GOT3 (cell line): ENCODE results near the gene AFP.
"Not testable (repeated sequence)": the region's sequence is repeated elsewhere in the genome, so short reads cannot be mapped to it uniquely, and the experiment has no call there.

ENCODE experiments used
- DNase-seq: peaks from one replicate; lab custom pipeline; 2025; ENCODE audit warnings: mixed read lengths; lab: John Stamatoyannopoulos, UW

Gene AFP

DNA sequence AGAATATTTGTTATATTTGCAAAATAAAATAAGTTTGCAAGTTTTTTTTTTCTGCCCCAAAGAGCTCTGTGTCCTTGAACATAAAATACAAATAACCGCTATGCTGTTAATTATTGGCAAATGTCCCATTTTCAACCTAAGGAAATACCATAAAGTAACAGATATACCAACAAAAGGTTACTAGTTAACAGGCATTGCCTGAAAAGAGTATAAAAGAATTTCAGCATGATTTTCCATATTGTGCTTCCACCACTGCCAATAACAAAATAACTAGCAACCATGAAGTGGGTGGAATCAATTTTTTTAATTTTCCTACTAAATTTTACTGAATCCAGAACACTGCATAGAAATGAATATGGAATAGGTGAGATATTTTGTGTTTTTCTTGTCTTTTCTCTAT lies at the start of gene AFP:
TSS of gene AFP (plus strand) at position 238 of the 400 bp plus-strand sequence. CDS start at position 280, 42 bp downstream.
- DNase-seq = no peak

GRCh38 chr4:73387552-73387951 lies 48.5 kb upstream of the AFP start:
- no peak for DNase-seq

GRCh38 chr4:73388887-73389286 lies 47.1 kb upstream of the AFP start:
- DNase-seq = no peak

DNA sequence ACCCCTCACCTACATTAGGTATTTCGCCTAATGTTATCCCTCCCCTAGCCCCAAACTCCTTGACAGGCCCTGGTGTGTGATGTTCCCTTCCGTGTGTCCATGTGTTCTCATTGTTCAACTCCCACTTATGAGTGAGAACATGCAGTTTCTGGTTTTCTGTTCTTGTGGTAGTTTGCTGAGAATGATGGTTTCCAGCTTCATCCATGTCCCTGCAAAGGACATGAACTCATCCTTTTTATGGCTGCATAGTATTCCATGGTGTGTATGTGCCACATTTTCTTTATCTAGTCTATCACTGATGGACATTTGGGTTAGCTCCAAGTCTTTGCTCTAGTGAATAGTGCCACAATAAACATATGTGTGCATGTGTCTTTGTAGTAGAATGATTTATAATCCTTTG lies 46.4 kb upstream of the AFP start:
- not testable (repeated sequence) for DNase-seq

GRCh38 chr4:73391774-73392173 lies 44.2 kb upstream of the AFP start:
- no peak for DNase-seq

DNA sequence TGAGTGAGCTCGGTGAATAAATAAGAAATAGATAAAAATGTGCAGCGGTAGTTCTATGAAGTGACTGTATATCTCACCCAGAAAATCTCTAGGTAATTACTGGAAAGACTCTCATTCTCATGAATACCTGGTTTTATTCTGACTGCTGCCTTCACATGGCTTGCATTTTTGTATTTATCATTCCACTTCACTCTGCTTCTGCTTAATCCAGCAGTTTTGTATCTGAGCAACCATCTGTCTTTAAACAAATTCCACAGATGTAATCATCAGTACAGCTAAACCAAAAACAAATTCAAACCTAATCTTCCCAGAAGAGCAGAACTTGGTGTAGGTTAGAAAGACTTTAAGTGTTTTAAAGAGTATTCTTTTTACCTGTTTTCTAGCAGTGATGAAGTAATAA lies 43.1 kb upstream of the AFP start:
- no peak for DNase-seq

GRCh38 chr4:73396304-73396703 lies 39.7 kb upstream of the AFP start:
- no peak for DNase-seq

- DNase-seq = no peak
These were observed 38.7 kb upstream of the AFP start for GRCh38 chr4:73396993-73397972.

DNA sequence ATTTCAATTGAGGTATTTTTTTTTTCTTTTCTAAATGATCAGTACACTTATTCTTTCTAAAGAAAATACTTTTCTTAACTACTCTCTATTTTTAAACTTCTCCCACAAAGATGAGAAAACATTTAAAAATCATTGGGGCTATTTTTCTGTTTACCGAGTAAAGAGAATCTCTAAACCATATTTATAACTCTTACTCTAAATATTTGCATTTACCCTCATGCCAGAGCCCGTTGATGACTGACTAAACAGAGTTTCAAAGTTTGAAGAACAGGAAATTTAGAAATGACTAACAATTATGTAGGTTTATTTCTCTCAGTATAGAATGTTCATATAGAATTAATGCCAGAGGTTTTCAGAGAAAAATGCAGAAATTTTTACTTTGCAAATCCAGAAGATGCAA lies 34.6 kb upstream of the AFP start:
- no peak for DNase-seq

GRCh38 chr4:73404042-73404441 lies 32.0 kb upstream of the AFP start, which contains the start of gene ALB:
Gene ALB, plus strand, starts transcription at chr4:73404287. Its CDS starts 41 bp downstream, at chr4:73404328.
- DNase-seq = no peak

GRCh38 chr4:73404457-73404856 lies 31.6 kb upstream of the AFP start:
- DNase-seq = no peak

DNA sequence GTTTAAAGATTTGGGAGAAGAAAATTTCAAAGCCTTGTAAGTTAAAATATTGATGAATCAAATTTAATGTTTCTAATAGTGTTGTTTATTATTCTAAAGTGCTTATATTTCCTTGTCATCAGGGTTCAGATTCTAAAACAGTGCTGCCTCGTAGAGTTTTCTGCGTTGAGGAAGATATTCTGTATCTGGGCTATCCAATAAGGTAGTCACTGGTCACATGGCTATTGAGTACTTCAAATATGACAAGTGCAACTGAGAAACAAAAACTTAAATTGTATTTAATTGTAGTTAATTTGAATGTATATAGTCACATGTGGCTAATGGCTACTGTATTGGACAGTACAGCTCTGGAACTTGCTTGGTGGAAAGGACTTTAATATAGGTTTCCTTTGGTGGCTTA lies 30.9 kb upstream of the AFP start:
- no peak for DNase-seq

DNA sequence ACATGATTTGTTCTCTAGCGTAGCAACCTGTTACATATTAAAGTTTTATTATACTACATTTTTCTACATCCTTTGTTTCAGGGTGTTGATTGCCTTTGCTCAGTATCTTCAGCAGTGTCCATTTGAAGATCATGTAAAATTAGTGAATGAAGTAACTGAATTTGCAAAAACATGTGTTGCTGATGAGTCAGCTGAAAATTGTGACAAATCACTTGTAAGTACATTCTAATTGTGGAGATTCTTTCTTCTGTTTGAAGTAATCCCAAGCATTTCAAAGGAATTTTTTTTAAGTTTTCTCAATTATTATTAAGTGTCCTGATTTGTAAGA lies 29.5 kb upstream of the AFP start:
- no peak for DNase-seq

DNA sequence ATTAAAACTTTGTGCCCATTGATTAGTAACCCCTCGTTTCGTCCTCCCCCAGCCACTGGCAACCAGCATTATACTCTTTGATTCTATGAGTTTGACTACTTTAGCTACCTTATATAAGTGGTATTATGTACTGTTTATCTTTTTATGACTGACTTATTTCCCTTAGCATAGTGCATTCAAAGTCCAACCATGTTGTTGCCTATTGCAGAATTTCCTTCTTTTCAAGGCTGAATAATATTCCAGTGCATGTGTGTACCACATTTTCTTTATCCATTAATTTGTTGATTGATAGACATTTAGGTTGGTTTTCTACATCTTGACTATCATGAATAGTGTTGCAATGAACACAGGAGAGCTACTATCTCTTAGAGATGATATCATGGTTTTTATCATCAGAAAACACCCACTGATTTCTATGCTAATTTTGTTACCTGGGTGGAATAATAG lies 28.8 kb upstream of the AFP start:
- DNase-seq = no peak

DNA sequence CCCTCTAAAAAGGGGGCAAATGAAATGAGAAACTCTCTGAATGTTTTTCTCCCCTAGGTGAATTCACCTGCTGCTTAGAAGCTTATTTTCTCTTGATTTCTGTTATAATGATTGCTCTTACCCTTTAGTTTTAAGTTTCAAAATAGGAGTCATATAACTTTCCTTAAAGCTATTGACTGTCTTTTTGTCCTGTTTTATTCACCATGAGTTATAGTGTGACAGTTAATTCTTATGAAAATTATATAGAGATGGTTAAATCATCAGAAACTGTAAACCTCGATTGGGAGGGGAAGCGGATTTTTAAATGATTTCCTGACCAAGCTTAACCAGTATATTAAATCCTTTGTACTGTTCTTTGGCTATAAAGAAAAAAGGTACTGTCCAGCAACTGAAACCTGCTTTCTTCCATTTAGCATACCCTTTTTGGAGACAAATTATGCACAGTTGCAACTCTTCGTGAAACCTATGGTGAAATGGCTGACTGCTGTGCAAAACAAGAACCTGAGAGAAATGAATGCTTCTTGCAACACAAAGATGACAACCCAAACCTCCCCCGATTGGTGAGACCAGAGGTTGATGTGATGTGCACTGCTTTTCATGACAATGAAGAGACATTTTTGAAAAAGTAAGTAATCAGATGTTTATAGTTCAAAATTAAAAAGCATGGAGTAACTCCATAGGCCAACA lies 27.7 kb upstream of the AFP start:
- DNase-seq = no peak

DNA sequence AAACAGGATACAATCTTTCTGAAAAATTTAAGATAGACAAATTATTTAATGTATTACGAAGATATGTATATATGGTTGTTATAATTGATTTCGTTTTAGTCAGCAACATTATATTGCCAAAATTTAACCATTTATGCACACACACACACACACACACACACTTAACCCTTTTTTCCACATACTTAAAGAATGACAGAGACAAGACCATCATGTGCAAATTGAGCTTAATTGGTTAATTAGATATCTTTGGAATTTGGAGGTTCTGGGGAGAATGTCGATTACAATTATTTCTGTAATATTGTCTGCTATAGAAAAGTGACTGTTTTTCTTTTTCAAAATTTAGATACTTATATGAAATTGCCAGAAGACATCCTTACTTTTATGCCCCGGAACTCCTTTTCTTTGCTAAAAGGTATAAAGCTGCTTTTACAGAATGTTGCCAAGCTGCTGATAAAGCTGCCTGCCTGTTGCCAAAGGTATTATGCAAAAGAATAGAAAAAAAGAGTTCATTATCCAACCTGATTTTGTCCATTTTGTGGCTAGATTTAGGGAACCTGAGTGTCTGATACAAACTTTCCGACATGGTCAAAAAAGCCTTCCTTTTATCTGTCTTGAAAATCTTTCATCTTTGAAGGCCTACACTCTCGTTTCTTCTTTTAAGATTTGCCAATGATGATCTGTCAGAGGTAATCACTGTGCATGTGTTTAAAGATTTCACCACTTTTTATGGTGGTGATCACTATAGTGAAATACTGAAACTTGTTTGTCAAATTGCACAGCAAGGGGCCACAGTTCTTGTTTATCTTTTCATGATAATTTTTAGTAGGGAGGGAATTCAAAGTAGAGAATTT lies 26.8 kb upstream of the AFP start:
- DNase-seq = no peak

- no peak for DNase-seq
These were observed 26.0 kb upstream of the AFP start for GRCh38 chr4:73409978-73410548.

DNA sequence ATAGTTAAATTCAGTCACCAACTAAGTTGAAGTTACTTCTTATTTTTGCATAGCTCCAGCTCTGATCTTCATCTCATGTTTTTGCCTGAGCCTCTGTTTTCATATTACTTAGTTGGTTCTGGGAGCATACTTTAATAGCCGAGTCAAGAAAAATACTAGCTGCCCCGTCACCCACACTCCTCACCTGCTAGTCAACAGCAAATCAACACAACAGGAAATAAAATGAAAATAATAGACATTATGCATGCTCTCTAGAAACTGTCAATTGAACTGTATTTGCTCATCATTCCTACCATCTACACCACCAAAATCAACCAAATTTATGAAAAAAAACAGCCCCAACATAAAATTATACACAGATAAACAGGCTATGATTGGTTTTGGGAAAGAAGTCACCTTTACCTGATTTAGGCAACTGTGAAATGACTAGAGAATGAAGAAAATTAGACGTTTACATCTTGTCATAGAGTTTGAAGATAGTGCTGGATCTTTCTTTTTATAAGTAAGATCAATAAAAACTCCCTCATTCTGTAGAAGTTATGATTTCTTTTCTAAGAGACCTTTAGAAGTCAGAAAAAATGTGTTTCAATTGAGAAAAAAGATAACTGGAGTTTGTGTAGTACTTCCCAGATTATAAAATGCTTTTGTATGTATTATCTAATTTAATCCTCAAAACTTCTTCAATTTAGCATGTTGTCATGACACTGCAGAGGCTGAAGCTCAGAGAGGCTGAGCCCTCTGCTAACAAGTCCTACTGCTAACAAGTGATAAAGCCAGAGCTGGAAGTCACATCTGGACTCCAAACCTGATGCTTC lies 24.9 kb upstream of the AFP start:
- DNase-seq = no peak

DNA sequence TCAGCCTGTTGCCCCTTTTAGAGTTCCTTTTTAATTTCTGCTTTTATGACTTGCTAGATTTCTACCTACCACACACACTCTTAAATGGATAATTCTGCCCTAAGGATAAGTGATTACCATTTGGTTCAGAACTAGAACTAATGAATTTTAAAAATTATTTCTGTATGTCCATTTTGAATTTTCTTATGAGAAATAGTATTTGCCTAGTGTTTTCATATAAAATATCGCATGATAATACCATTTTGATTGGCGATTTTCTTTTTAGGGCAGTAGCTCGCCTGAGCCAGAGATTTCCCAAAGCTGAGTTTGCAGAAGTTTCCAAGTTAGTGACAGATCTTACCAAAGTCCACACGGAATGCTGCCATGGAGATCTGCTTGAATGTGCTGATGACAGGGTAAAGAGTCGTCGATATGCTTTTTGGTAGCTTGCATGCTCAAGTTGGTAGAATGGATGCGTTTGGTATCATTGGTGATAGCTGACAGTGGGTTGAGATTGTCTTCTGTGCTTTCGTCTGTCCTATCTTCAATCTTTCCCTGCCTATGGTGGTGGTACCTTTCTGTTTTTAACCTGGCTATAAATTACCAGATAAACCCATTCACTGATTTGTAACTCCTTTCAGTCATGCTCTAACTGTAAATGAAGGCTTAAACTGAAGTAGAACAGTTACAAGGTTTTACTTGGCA lies 24.1 kb upstream of the AFP start:
- DNase-seq = no peak

GRCh38 chr4:73413294-73413755 lies 22.7 kb upstream of the AFP start:
- DNase-seq = no peak
